GM23248 (cell line): ENCODE data around the gene AKNA. TPM values are rescaled to one million over a fixed set of nuclear protein-coding genes. Genes with fewer than 3 reads are reported as not detected.

Source experiments
- DNase-seq: peaks from one replicate; pipeline ENCODE4 v3.0.0-alpha.2; 2015
- H2AFZ ChIP-seq: fragments of 200-600 bp; sonication (generic); 2 replicates; pipeline ENCODE4 v1.6.1; 2016; ENCODE audit warnings: antibody characterized with exemption
- H3F3A ChIP-seq: fragments of 200-600 bp; sonication (generic); 2 replicates; pipeline ENCODE4 v1.6.1; 2016; ENCODE audit warnings: mild to moderate bottlenecking, antibody characterized with exemption, mixed run types; ENCODE audit not compliant: insufficient read depth
- H3K27ac ChIP-seq: fragments of 200-600 bp; sonication (generic); 2 replicates; pipeline ENCODE4 v1.5.1; 2016; ENCODE audit warnings: mild to moderate bottlenecking
- H3K27me3 ChIP-seq: fragments of 200-600 bp; sonication (generic); replicated peaks from 2 replicates; pipeline ENCODE4 v1.6.1; 2016; ENCODE audit warnings: mild to moderate bottlenecking; ENCODE audit not compliant: insufficient read depth
- H3K36me3 ChIP-seq: fragments of 200-600 bp; sonication (generic); 2 replicates; pipeline ENCODE4 v1.6.1; 2016; ENCODE audit warnings: low read depth, mild to moderate bottlenecking
- H3K4me1 ChIP-seq: fragments of 200-600 bp; sonication (generic); 2 replicates; pipeline ENCODE4 v1.6.1; 2016; ENCODE audit warnings: mild to moderate bottlenecking; ENCODE audit not compliant: insufficient read depth
- H3K4me2 ChIP-seq: fragments of 200-600 bp; sonication (generic); one replicate; pipeline ENCODE4 v1.6.1; 2016; ENCODE audit warnings: mild to moderate bottlenecking; ENCODE audit not compliant: unreplicated experiment
- H3K4me3 ChIP-seq: fragments of 200-600 bp; sonication (generic); 2 replicates; pipeline ENCODE4 v1.5.1; 2016; ENCODE audit warnings: mild to moderate bottlenecking
- H3K79me2 ChIP-seq: fragments of 200-600 bp; sonication (generic); 2 replicates; pipeline ENCODE4 v1.6.1; 2016; ENCODE audit warnings: mild to moderate bottlenecking; ENCODE audit not compliant: insufficient read depth
- H3K9ac ChIP-seq: fragments of 200-600 bp; sonication (generic); 2 replicates; pipeline ENCODE4 v1.6.1; 2016; ENCODE audit warnings: mild to moderate bottlenecking
- H3K9me2 ChIP-seq: fragments of 200-600 bp; sonication (generic); 2 replicates; pipeline ENCODE4 v1.6.1; 2016; ENCODE audit warnings: mixed run types, mild to moderate bottlenecking, moderate library complexity; ENCODE audit not compliant: insufficient read depth
- H3K9me3 ChIP-seq: fragments of 200-600 bp; sonication (generic); one replicate; pipeline ENCODE4 v1.6.1; 2017; ENCODE audit warnings: low read depth
- H4K20me1 ChIP-seq: fragments of 200-600 bp; sonication (generic); 2 replicates; pipeline ENCODE4 v1.6.0; 2016; ENCODE audit not compliant: insufficient read depth
- EZH2 ChIP-seq: fragments of 200-600 bp; sonication (generic); IDR thresholded peaks from 2 replicates; pipeline ENCODE4 v1.6.1; 2018; ENCODE audit warnings: antibody characterized with exemption, mild to moderate bottlenecking; ENCODE audit not compliant: insufficient read depth, poor library complexity, severe bottlenecking
- EZH2phosphoT487 ChIP-seq: fragments of 200-600 bp; sonication (generic); IDR thresholded peaks from 2 replicates; pipeline ENCODE4 v1.6.1; 2018; ENCODE audit warnings: antibody characterized with exemption, moderate library complexity, mild to moderate bottlenecking, low read depth; ENCODE audit not compliant: insufficient read depth
- WGBS, 2 experiments: methylation state at CpG; one replicate each; pipeline ENCODE4 v1.1.6; 2015 to 2017; ENCODE audit warnings: low lambda C conversion rate in 2 of 2, low coverage in 1 of 2; ENCODE audit errors: missing lambda C conversion rate in 2 of 2; 5-methylcytosine and 5-hydroxymethylcytosine counted together
- in situ Hi-C: fragments of 300-500 bp; cut with MboI; formaldehyde crosslinking; loops from 2 replicates; pipeline ENCODE4 v1.15.0; 2020
- polyA plus RNA-seq: library from polyadenylated mRNA; unstranded; fragments of >200 nt; fragmentation: Nextera tagmentation; extraction: Ambion mirVana; gene quantifications from 2 replicates; pipeline ENCODE4 v1.2.1, GENCODE V29; 2016
- total RNA-seq: library from RNA; depleted of rRNA; stranded (reverse); fragments of >200 nt; shearing (Covaris generic); gene quantifications from 2 replicates; pipeline ENCODE4 v1.2.3, GENCODE V29; 2014

The AKNA gene
- total and polyA plus RNA-seq, 2 experiments from 2014 or later: 1.8 to 6.6 TPM

DNA sequence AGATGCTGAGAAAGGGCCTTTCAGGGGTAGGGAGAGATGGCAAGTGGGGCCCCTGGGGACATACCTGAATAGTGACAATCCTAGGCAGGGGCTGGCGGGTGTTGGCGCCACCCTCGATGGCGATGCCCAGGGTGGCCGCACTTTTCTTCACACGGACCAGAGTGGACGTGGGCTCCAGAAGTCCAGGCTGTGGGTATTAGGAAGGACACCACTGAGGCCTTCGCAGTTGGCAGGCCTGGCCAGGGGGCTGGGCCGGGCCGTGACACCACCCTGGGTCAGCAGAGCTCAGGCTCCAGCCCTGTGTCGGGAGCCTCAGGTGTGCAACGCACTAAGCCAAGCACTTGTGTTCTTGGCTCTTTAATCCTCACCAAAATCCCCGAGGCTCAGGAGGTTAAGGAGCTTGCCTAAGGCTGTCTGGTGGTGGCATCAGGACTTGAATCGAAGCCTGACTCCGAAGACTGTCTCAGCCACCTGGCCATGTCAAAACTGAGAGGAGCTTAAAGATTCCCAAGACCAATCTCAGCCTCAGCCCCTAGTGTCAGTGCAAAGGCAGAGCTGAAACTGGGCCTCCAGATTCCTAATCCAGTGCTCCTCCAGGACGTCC is 15.5 kb upstream of the AKNA start:
- H3F3A ChIP-seq: no peaks in the 10 kb centered on the region
- 87 to 92% methylated on average over 16 of the region's 16 CpGs for WGBS, 2 experiments

DNA sequence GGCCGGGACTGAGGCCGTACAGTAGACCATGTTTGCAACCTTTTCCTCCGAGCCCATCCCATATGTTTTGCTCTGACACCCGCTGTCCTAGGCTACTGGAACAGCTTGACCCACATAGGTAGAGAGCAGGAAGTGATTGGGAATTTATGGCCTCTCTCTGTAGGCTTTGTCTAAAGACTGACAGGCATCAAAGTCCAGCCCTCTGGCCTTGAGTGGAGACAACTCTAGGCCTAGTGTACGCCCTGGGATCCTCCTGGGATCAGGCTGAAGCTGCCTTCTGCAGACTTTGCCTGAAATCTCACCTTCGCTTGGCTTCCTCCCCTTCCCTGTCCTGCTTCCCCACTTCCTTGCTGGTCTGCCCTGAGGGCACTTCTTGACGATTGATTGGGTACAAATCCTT is 13.6 kb upstream of the AKNA start:
- H3K4me2 ChIP-seq: no peak overlapping the region
- no peak overlapping the region for H3K27ac ChIP-seq
- 93 to 95% methylated on average over 7 of the region's 7 CpGs for WGBS, 2 experiments
- no peaks in the 10 kb centered on the region for H4K20me1 ChIP-seq
- H3K9ac ChIP-seq: no peak overlapping the region
- in situ Hi-C loops: loop anchor here (10.0 kb wide), 1 partner anchor 253 kb away; the partner anchor contains the start of gene TEX53
- no peak overlapping the region for H3K4me3 ChIP-seq
- no peaks in the 10 kb centered on the region for H3K9me3 ChIP-seq
- H3F3A ChIP-seq: 0 out of 2 replicates have a peak, but pooled peaks cover 4% of the 10 kb centered on the region
- no peaks in the 10 kb centered on the region for H3K9me2 ChIP-seq
- H3K27me3 ChIP-seq: no peaks in the 10 kb centered on the region
- H3K4me1 ChIP-seq: peaks cover 10% of the 10 kb centered on the region; the same call in 1 of the 2 replicates
- TF ChIP-seq EZH2phosphoT487: no peak
- TF ChIP-seq EZH2: no peak
- no peaks in the 10 kb centered on the region for H3K79me2 ChIP-seq
- no peak for DNase-seq
- H3K36me3 ChIP-seq: no peaks in the 10 kb centered on the region
- H2AFZ ChIP-seq: no peak overlapping the region

More for the DNA sequence above, 15.5 kb upstream of the AKNA start:
- Histone ChIP-seq H3K79me2 (no peaks in the 10 kb centered on the region), H2AFZ (no peak overlapping the region), H3K27me3 (no peaks in the 10 kb centered on the region), H3K9ac (no peak overlapping the region), H4K20me1 (no peaks in the 10 kb centered on the region), H3K4me3 (no peak overlapping the region), H3K4me1 (no peaks in the 10 kb centered on the region), H3K9me2 (no peaks in the 10 kb centered on the region), H3K4me2 (no peak overlapping the region), H3K36me3 (no peaks in the 10 kb centered on the region), H3K27ac (no peak overlapping the region), H3K9me3 (no peaks in the 10 kb centered on the region)
- no peak for DNase-seq
- in situ Hi-C loops: loop anchor here (10.0 kb wide), 1 partner anchor 252 kb away; the partner anchor contains the start of gene TEX53
- TF ChIP-seq EZH2 (no peak), EZH2phosphoT487 (no peak)

DNA sequence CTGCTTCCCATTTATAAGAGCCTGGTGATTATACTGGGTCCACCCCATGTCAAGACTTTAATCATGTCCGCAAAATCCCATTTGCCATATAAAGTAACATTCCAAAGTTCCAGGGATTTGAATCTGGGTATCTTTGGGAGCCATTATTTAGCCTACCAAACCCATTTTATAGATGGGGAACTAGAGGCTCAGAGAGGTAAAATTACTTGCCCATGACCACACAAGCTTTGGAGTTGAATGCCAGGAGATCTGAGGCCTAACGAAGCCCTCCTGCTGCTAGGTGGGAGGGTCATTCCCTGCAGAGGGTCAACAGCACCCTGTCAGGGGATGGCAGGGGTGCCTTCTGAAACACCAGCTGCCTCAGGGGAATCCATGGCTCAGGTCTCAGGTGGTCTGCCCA is 13.0 kb upstream of the AKNA start:
- TF ChIP-seq EZH2phosphoT487 (no peak), EZH2 (no peak)
- no peaks in the 10 kb centered on the region for H3K9me2 ChIP-seq
- H3K4me1 ChIP-seq: peaks cover 10% of the 10 kb centered on the region; the same call in 1 of the 2 replicates
- 0 out of 2 replicates have a peak, but pooled peaks cover 4% of the 10 kb centered on the region for H3F3A ChIP-seq
- no peak for DNase-seq
- no peak overlapping the region for H3K4me3 ChIP-seq
- no peak overlapping the region for H3K4me2 ChIP-seq
- no peaks in the 10 kb centered on the region for H3K79me2 ChIP-seq
- H3K27me3 ChIP-seq: no peaks in the 10 kb centered on the region
- no peaks in the 10 kb centered on the region for H3K36me3 ChIP-seq
- no peak overlapping the region for H3K27ac ChIP-seq
- no peaks in the 10 kb centered on the region for H3K9me3 ChIP-seq
- no peak overlapping the region for H3K9ac ChIP-seq
- no peak overlapping the region for H2AFZ ChIP-seq
- WGBS, 2 experiments: 94 to 96% methylated on average over 2 of the region's 2 CpGs
- no peaks in the 10 kb centered on the region for H4K20me1 ChIP-seq
- in situ Hi-C loops: loop anchor here (10.0 kb wide), 1 partner anchor 254 kb away; the partner anchor contains the start of gene TEX53

DNA sequence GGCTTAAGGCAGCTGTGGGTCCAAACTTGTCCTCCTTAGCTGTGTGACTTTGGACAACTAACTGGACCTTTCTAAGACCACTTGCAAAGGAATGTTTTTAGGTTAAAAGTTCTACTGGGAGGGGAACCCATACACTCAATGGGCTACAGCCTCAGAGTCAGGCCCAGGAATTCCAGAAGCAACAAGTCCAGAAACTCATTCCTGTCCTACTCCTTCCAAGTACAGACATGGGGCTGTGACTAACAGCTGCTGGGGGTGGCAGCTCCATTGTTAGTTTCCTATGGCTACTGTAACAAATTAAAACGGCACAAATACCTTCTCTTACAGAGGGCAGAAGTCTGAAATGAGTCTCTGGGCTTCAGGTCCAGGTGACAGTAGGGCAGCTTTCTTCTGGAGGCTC is 12.4 kb upstream of the AKNA start:
- no peak overlapping the region for H3K27ac ChIP-seq
- no peak for TF ChIP-seq EZH2phosphoT487
- TF ChIP-seq EZH2: no peak
- no peak overlapping the region for H2AFZ ChIP-seq
- H3K9me2 ChIP-seq: no peaks in the 10 kb centered on the region
- no peaks in the 10 kb centered on the region for H3K27me3 ChIP-seq
- H3K79me2 ChIP-seq: no peaks in the 10 kb centered on the region
- no peak overlapping the region for H3K4me3 ChIP-seq
- H3K4me2 ChIP-seq: no peak overlapping the region
- H3F3A ChIP-seq: 0 out of 2 replicates have a peak, but pooled peaks cover 4% of the 10 kb centered on the region
- peaks cover 10% of the 10 kb centered on the region; the same call in 1 of the 2 replicates for H3K4me1 ChIP-seq
- WGBS, 2 experiments: 41 to 43% methylated on average over 1 of the region's 1 CpG
- no peak overlapping the region for H3K9ac ChIP-seq
- no peaks in the 10 kb centered on the region for H4K20me1 ChIP-seq
- H3K36me3 ChIP-seq: no peaks in the 10 kb centered on the region
- DNase-seq: peak; percentile 56
- in situ Hi-C loops: loop anchor here (10.0 kb wide), 1 partner anchor 255 kb away; the partner anchor contains the start of gene TEX53
- H3K9me3 ChIP-seq: no peaks in the 10 kb centered on the region
